Caco-2 (cell line): Measurements from ENCODE around the gene PTPRF. TPM values are rescaled to one million over a fixed set of nuclear protein-coding genes. Genes with fewer than 3 reads are reported as not detected.
A peak's percentile ranks its signal among the peaks of the same experiment; 100 is the strongest.

ENCODE experiments used
- BruUV-seq: library from RNA; stranded (reverse); fragments of 400-500 nt; replicated peaks from 2 replicates; lab custom pipeline; 2021; lab: Mats Ljungman, UMichigan
- CTCF ChIA-PET: fragments of 300-600 bp; sonication (Branson Sonifier 250); formaldehyde crosslinking; loops from one replicate; lab custom pipeline; 2022; ENCODE audit warnings: antibody characterized with exemption; lab: Charles Lee
- POLR2A ChIA-PET: fragments of 300-600 bp; sonication (Branson Sonifier 250); formaldehyde crosslinking; loops from one replicate; lab custom pipeline; 2022; ENCODE audit warnings: antibody characterized with exemption; lab: Charles Lee
- DNase-seq, 2 experiments: peaks; one replicate each; pipeline versions ENCODE4 v3.0.0 to v3.0.0-alpha.2; 2020 to 2022
- H3K27me3 ChIP-seq: replicated peaks from 2 replicates; pipeline ENCODE4 v1.6.0; 2011; ENCODE audit warnings: low read length; ENCODE audit not compliant: control insufficient read depth, insufficient read depth
- H3K36me3 ChIP-seq: 2 replicates; pipeline ENCODE4 v1.5.1; 2011; ENCODE audit warnings: low read length; ENCODE audit not compliant: control insufficient read depth, insufficient read depth
- H3K4me1 ChIP-seq: fragments of 250-450 bp; sonication (Bioruptor Pico); 2 replicates; pipeline ENCODE4 v1.5.1; 2020; ENCODE audit warnings: mild to moderate bottlenecking
- H3K4me3 ChIP-seq: 2 replicates; pipeline ENCODE4 v1.5.1; 2011; ENCODE audit warnings: low read depth, mild to moderate bottlenecking, control low read depth, low read length
- H3K9me3 ChIP-seq: fragments of 250-450 bp; sonication (Bioruptor Pico); 2 replicates; pipeline ENCODE4 v1.5.1; 2020; ENCODE audit warnings: mild to moderate bottlenecking, moderate library complexity
- H3K27ac Mint-ChIP-seq: one replicate; pipeline ENCODE4 v1.8.0; 2022; ENCODE audit warnings: mixed read lengths; ENCODE audit not compliant: unreplicated experiment
- H3K27me3 Mint-ChIP-seq: one replicate; pipeline ENCODE4 v1.8.0; 2022; ENCODE audit warnings: mixed read lengths; ENCODE audit not compliant: insufficient read depth, unreplicated experiment
- H3K36me3 Mint-ChIP-seq: one replicate; pipeline ENCODE4 v1.8.0; 2022; ENCODE audit warnings: mild to moderate bottlenecking, mixed read lengths; ENCODE audit not compliant: insufficient read depth, unreplicated experiment
- H3K4me1 Mint-ChIP-seq: one replicate; pipeline ENCODE4 v1.8.0; 2022; ENCODE audit warnings: low read depth, mixed read lengths; ENCODE audit not compliant: unreplicated experiment
- H3K4me3 Mint-ChIP-seq: one replicate; pipeline ENCODE4 v1.8.0; 2022; ENCODE audit warnings: mild to moderate bottlenecking, moderate library complexity, mixed read lengths; ENCODE audit not compliant: unreplicated experiment
- H3K9me3 Mint-ChIP-seq: one replicate; pipeline ENCODE4 v1.8.0; 2022; ENCODE audit warnings: mixed read lengths; ENCODE audit not compliant: unreplicated experiment
- CTCF ChIP-seq, 2 experiments: fragments of 200-600 bp in 1 of 2; IDR thresholded peaks; 1 replicate in 1 of 2; 2 replicates in 1 of 2; pipeline versions ENCODE4 v1.5.1 to v1.8.0; 2011 to 2022; ENCODE audit warnings: antibody characterized with exemption in 1 of 2, control low read depth in 1 of 2, inconsistent platforms in 1 of 2, low read depth in 1 of 2, low read length in 1 of 2, mild to moderate bottlenecking in 1 of 2, moderate library complexity in 1 of 2; ENCODE audit not compliant: insufficient read depth in 1 of 2, severe bottlenecking in 1 of 2, unreplicated experiment in 1 of 2
- intact Hi-C: fragments of 100-400 bp; cut with micrococcal nuclease; formaldehyde crosslinking; loops from one replicate; pipeline ENCODE4 v1.10.0; 2022; ENCODE audit not compliant: unreplicated experiment
- total RNA-seq: library from RNA; stranded (reverse); gene quantifications from 2 replicates; pipeline ENCODE4 v1.2.3, GENCODE V29; 2022

The PTPRF gene
- total RNA-seq, 1 experiment from 2014 or later = 158 TPM

GRCh38 chr1:43545339-43545694 lies 14.6 kb downstream of the PTPRF start:
- H3K27me3 ChIP-seq = no peaks in the 10 kb centered on the region
- H3K4me1 ChIP-seq = peaks cover 70% of the 10 kb centered on the region
- POLR2A ChIA-PET = no interaction called here
- no TSS peak for BruUV-seq
- Mint-ChIP-seq H3K9me3 (no peaks in the 10 kb centered on the region), H3K27ac (peak overlapping the region; percentile 78), H3K27me3 (no peaks in the 10 kb centered on the region), H3K36me3 (peaks cover 27% of the 10 kb centered on the region), H3K4me1 (peaks cover 60% of the 10 kb centered on the region), H3K4me3 (peak overlapping the region; percentile 2)
- intact Hi-C loops = no loop called here
- no peak overlapping the region for H3K4me3 ChIP-seq
- CTCF ChIA-PET = interaction anchor here (0.7 kb wide), 1 partner anchor 9 kb away, joined by 3 read pairs; no protein-coding TSS in a partner anchor
- H3K36me3 ChIP-seq = no peaks in the 10 kb centered on the region
- no peak for DNase-seq
- TF ChIP-seq CTCF (IDR thresholded peaks at IDR 0.05; ENCODE audit: insufficient read depth in 1 of 2, low read depth in 1 of 2, low read length in 1 of 2, severe bottlenecking in 1 of 2, unreplicated experiment in 1 of 2) = no peak
- no peaks in the 10 kb centered on the region for H3K9me3 ChIP-seq

DNA sequence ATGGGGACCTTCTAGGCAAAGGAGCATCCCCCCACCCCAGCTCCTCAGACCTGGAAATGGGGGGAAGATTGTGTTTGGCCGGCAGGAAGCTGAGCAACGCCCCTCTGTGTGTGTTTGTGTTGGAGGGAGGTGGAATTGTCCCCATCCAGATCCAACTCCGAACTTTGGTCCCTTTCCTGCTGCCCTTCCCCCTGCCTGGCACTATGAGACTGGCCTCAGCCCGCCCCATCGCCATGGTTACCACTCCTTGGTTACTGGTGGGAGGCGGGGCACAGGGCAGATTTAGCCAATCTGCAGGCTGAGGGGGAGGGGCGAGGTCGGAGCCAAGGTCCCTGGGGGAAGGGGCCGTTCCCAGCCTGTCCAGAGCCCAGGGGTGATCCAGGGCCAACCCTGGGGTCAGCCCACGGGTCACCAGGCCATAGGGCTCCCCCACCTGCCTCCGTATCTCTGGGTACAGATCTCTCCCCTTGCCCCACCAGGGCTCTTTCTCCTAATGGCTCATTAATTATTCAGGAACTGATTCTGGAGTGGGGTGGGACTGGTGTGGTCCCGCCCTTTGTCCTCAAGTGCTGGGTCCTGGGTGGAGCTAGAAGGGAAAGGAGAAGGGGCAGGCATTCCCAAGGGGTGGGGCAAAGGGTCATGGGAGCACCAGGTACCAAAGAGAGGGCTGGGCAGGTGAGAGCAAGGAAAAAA lies 15.2 kb downstream of the PTPRF start:
- no peaks in the 10 kb centered on the region for H3K9me3 Mint-ChIP-seq
- no peaks in the 10 kb centered on the region for H3K27me3 Mint-ChIP-seq
- Histone ChIP-seq H3K27me3 (no peaks in the 10 kb centered on the region), H3K4me1 (peaks cover 75% of the 10 kb centered on the region), H3K36me3 (no peaks in the 10 kb centered on the region), H3K4me3 (no peak overlapping the region), H3K9me3 (no peaks in the 10 kb centered on the region)
- intact Hi-C loops = no loop called here
- peak; percentile 93 to 95 for DNase-seq
- peaks cover 27% of the 10 kb centered on the region for H3K36me3 Mint-ChIP-seq
- H3K27ac Mint-ChIP-seq = peak overlapping the region; percentile 78
- no TSS peak for BruUV-seq
- TF ChIP-seq CTCF (IDR thresholded peaks at IDR 0.05; ENCODE audit: insufficient read depth in 1 of 2, low read depth in 1 of 2, low read length in 1 of 2, severe bottlenecking in 1 of 2, unreplicated experiment in 1 of 2) = no peak
- CTCF ChIA-PET = no interaction called here
- POLR2A ChIA-PET = interaction anchor here (0.6 kb wide), 1 partner anchor 9 kb away, joined by 3 read pairs; no protein-coding TSS in a partner anchor
- peaks cover 65% of the 10 kb centered on the region for H3K4me1 Mint-ChIP-seq
- peak overlapping the region; percentile 2 for H3K4me3 Mint-ChIP-seq

- Histone ChIP-seq H3K4me3 (no peak overlapping the region), H3K9me3 (no peaks in the 10 kb centered on the region), H3K36me3 (no peaks in the 10 kb centered on the region), H3K4me1 (peaks cover 79% of the 10 kb centered on the region), H3K27me3 (no peaks in the 10 kb centered on the region)
- ChIA-PET CTCF (no interaction called here), POLR2A (no interaction called here)
- Mint-ChIP-seq H3K4me3 (peak overlapping the region; percentile 63), H3K9me3 (no peaks in the 10 kb centered on the region), H3K36me3 (peaks cover 27% of the 10 kb centered on the region), H3K27me3 (no peaks in the 10 kb centered on the region), H3K4me1 (peaks cover 70% of the 10 kb centered on the region), H3K27ac (peak overlapping the region; percentile 78)
- DNase-seq = no peak
- intact Hi-C loops = no loop called here
- BruUV-seq = no TSS peak
- TF ChIP-seq CTCF (IDR thresholded peaks at IDR 0.05; ENCODE audit: insufficient read depth in 1 of 2, low read depth in 1 of 2, low read length in 1 of 2, severe bottlenecking in 1 of 2, unreplicated experiment in 1 of 2) = no peak
These were observed 15.9 kb downstream of the PTPRF start for GRCh38 chr1:43546388-43547100.
